Kidney capillary endothelial cell (primary cell): Measurements from ENCODE around the gene SEPTIN8.
"Not testable (repeated sequence)": the region's sequence is repeated elsewhere in the genome, so short reads cannot be mapped to it uniquely, and the experiment has no call there.

Source experiments
- DNase-seq: peaks from one replicate; pipeline ENCODE4 v3.0.0-alpha.2; 2018; ENCODE audit warnings: low spot score

Gene SEPTIN8

GRCh38 chr5:132812123-132812765 is 35.2 kb upstream of the SEPTIN8 start:
- DNase-seq = no peak

DNA sequence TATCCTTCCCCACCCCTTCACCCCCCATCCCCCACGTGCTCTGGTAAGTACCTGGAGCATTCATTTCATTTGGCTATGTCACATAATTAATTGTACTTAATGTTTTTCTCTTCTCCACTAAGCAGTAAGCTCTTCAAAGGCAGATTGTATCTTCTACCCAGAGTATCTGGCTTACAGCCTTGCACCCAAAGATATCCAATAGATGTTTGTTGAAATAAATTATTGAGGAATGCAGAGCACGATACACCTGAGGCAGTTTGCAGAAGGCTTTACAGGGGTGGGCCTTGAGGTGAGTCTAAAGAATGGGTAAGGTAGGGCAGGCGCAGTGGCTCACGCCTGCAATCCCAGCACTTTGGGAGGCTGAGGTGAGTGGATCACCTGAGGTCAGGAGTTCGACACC is 33.6 kb upstream of the SEPTIN8 start:
- no peak for DNase-seq

DNA sequence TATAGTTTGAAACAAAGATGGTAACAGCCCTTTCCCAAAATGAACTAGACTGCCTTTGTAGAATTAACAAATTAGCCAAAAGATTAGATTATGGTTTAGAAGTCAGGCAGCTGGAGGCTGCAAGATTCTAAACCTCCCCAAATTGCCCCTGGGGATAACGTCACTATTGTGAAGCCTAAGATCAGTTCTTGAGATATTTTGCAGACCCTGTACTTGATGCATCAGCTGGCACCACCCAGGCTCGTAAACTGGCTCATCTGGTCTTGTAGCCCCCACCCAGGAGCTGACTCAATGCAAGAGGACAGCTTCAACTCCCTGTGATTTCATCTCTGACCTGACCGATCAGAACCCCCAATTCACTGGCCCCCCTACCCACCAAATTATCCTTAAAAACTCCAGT is 31.8 kb upstream of the SEPTIN8 start:
- no peak for DNase-seq

DNA sequence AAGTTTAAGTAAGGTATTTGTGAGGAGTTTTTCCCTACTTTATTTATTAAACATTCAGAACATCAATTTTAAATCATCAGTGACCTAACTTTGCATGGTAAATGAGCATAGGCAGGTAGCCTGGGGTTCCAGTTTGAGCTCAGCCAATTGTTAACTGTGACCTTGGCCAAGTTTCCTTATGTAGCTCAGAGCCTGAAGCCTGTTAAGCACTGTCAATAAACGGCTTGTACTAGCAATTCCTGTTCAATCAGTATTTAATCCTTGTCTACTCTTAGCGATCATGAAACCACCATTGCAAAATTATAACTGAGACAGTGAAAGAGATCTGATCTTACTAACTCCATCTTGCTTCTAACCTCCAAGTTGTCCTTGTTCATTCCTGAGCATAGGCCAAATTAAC is 31.4 kb upstream of the SEPTIN8 start:
- DNase-seq = no peak

GRCh38 chr5:132807163-132807838 is 30.3 kb upstream of the SEPTIN8 start:
- no peak for DNase-seq

GRCh38 chr5:132806804-132807162 is 29.7 kb upstream of the SEPTIN8 start:
- not testable (repeated sequence) for DNase-seq

DNA sequence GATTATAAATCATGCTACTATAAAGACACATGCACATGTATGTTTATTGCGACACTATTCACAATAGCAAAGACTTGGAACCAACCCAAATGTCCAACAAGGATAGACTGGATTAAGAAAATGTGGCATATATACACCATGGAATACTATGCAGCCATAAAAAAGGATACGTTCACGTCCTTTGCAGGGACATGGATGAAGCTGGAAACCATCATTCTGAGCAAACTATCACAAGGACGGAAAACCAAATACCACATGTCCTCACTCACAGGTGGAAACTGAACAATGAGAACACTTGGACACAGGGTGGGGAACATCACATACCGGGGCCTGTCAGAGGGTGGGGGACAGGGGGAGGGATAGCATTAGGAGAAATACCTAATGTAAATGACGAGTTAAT is 28.8 kb upstream of the SEPTIN8 start:
- not testable (repeated sequence) for DNase-seq

DNA sequence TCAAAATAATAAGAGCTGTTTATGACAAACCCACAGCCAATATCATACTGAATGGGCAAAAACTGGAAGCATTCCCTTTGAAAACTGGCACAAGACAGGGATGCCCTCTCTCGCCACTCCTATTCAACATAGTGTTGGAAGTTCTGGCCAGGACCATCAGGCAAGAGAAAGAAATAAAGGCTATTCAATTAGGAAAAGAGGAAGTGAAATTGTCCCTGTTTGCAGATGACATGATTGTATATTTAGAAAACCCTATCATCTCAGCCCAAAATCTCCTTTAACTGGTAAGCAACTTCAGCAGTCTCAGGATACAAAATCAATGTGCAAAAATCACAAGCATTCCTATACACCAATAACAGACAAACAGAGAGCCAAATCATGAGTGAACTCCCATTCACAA is 27.2 kb upstream of the SEPTIN8 start:
- DNase-seq = not testable (repeated sequence)

- not testable (repeated sequence) for DNase-seq
Measured at GRCh38 chr5:132802685-132803066, 25.6 kb upstream of the SEPTIN8 start.

GRCh38 chr5:132802044-132802684 is 25.1 kb upstream of the SEPTIN8 start:
- no peak for DNase-seq

GRCh38 chr5:132800545-132800944 is 23.5 kb upstream of the SEPTIN8 start:
- no peak for DNase-seq

DNA sequence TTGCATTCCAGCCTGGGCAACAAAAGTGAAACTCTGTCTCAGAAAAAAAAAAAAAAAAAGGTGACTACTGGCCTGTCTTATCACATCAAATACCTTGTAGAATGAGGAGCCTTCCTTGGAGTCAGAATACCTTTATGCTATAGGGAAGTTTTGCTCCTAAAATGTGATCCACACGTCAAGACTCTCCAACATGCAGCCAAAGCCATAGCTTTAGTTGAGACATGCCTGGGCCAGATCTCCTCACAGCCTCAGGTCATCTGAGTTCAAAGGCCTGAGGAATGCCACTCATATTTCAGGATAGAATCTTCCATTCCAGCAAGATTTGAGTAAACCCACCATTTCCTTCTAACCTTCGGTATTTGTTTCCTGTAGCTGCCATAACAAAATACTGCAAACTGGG is 22.4 kb upstream of the SEPTIN8 start:
- no peak for DNase-seq

GRCh38 chr5:132797651-132798050 is 20.6 kb upstream of the SEPTIN8 start:
- no peak for DNase-seq

GRCh38 chr5:132791026-132791425 is 14.0 kb upstream of the SEPTIN8 start:
- no peak for DNase-seq

DNA sequence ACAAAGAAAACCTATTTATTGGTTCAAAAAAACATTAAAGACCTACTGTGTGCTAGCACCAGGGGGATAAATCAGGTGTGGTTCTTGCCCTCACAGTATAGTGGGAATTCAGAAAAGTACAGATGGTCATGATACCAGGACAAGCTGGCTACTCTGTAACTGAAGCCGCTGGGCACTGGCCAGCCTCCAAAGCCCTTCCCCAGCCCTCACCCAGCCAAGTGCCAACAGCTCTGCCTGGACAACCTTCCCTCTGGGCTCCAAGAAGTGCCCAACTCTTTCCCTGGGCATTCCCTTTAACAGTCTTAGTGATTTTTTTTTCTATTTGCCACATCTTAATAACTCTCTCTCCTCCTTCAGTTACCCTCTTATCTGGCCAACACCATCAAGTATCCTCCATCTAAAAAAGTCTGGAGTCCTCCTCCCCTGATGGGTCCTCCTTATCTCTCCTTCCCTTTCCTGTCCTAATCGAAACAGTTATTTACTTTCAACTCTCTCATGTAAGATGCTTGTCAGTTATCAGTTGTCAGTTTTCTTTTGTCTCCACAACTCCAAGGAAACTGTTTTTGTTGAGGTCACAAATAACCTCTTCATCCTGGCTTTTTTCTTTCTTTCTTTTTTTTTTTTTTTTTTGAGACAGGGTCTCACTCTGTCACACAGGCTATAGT is 13.3 kb upstream of the SEPTIN8 start:
- DNase-seq = no peak

GRCh38 chr5:132788990-132789886 is 12.2 kb upstream of the SEPTIN8 start:
- no peak for DNase-seq

GRCh38 chr5:132788508-132788907 is 11.5 kb upstream of the SEPTIN8 start:
- no peak for DNase-seq

GRCh38 chr5:132787076-132787475 is 10.0 kb upstream of the SEPTIN8 start:
- DNase-seq = no peak

DNA sequence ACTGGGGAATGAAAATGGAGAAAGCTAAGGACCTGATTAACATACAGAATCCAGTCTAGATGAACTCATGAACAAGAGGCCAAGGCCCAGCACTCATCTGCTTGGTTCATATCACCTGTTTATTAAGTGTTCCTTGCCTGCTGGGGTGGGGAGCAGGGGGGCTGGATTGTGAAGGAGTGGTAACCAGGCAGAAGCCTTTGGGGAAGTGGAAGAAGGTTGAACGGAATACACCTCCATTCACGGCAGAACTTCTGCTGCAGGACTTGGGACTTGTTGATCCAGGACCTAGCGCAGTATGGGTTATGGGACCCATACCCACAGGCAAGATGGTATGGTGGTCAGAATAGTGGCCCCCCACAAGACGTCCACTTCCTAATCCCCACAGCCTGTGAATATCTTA is 8.8 kb upstream of the SEPTIN8 start:
- no peak for DNase-seq

- DNase-seq = no peak
Measured at GRCh38 chr5:132785365-132785764, 8.3 kb upstream of the SEPTIN8 start.

- peak; percentile 82 for DNase-seq
Measured at GRCh38 chr5:132782101-132782500, 5.1 kb upstream of the SEPTIN8 start.

GRCh38 chr5:132781029-132781428 is 4.0 kb upstream of the SEPTIN8 start:
- DNase-seq = no peak
